Activated T-cell treated with anti-CD3 and anti-CD28 coated beads, Interleukin-2, amount 50 U/mL, for 4 hours (primary cell): Measurements from ENCODE around the gene HINT3. TPM values are rescaled to one million over a fixed set of nuclear protein-coding genes. Genes with fewer than 3 reads are reported as not detected.
"Not testable (repeated sequence)": the region's sequence is repeated elsewhere in the genome, so short reads cannot be mapped to it uniquely, and the experiment has no call there.

ENCODE experiments used
- ATAC-seq, 2 donors: fragments of 200-7000 bp; cut with Tn5 transposase; one replicate each; pipeline ENCODE4 v1.10.0; 2021
- DNase-seq: peaks from one replicate; pipeline ENCODE4 v3.0.0-alpha.2; 2020
- H3K27me3 Mint-ChIP-seq: one replicate; pipeline ENCODE4 v1.8.0; 2021; ENCODE audit warnings: low read depth, mixed read lengths
- H3K36me3 Mint-ChIP-seq: one replicate; pipeline ENCODE4 v1.8.0; 2022; ENCODE audit warnings: mixed read lengths; ENCODE audit not compliant: insufficient read depth
- H3K4me1 Mint-ChIP-seq: one replicate; pipeline ENCODE4 v1.8.0; 2021; ENCODE audit warnings: low read depth, mixed read lengths
- H3K4me3 Mint-ChIP-seq: one replicate; pipeline ENCODE4 v1.8.0; 2021; ENCODE audit warnings: mild to moderate bottlenecking, moderate library complexity, mixed read lengths
- H3K9me3 Mint-ChIP-seq: one replicate; pipeline ENCODE4 v1.8.0; 2021; ENCODE audit warnings: mixed read lengths
- total RNA-seq, 3 donors: library from RNA; stranded (reverse); gene quantifications; one replicate each; pipeline ENCODE4 v1.2.1, GENCODE V29; 2021

HINT3 gene
- total RNA-seq, 3 donors from 2014 or later: 12.8 to 13.9 (median 13.7) TPM

DNA sequence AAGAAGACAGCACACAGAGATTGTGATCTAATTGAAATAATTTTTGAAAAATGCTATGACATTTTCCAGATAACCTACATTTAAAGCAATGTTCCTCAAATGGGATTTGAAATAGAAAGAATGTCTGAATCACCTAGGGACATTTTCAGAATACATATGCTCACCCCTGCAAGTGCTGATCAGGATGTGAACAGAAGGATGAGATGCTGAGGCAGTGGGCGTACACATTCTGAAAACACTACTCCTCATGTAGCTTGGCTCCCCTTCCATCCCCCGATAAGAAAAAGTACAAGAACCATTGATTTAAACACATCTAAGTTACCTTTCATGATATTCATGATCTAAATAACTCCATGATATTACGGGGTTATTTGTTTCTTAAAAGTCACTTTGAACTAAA, 29.9 kb upstream of the HINT3 start:
- H3K9me3 Mint-ChIP-seq: no peaks in the 10 kb centered on the region
- peaks cover 60% of the 10 kb centered on the region for H3K36me3 Mint-ChIP-seq
- ATAC-seq: no peak
- H3K4me1 Mint-ChIP-seq: peaks cover 20% of the 10 kb centered on the region
- DNase-seq: no peak
- no peak overlapping the region for H3K4me3 Mint-ChIP-seq
- no peaks in the 10 kb centered on the region for H3K27me3 Mint-ChIP-seq

DNA sequence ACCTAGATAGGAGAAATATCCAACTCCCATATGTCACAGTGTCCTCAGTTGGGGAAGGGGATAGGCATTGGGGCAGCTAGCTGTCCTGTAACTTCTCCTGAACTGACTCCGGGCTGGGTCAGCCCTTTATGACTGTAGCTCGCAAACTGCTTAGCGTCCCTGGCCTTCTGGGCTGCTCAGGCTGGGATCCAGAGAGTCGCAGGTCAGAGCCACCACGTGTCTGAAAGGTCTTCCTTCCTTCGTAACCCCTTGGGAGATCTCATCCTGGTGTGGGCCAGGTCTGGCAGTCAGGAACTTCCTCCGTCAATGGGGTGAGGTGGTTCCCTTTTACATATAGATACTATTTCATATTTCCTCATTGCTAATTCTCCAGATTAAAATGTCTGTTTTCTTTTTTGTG, 28.8 kb upstream of the HINT3 start:
- Mint-ChIP-seq H3K27me3 (no peaks in the 10 kb centered on the region), H3K36me3 (peaks cover 55% of the 10 kb centered on the region), H3K9me3 (no peaks in the 10 kb centered on the region), H3K4me1 (peaks cover 23% of the 10 kb centered on the region), H3K4me3 (no peak overlapping the region)
- ATAC-seq (no peak), DNase-seq (no peak)

DNA sequence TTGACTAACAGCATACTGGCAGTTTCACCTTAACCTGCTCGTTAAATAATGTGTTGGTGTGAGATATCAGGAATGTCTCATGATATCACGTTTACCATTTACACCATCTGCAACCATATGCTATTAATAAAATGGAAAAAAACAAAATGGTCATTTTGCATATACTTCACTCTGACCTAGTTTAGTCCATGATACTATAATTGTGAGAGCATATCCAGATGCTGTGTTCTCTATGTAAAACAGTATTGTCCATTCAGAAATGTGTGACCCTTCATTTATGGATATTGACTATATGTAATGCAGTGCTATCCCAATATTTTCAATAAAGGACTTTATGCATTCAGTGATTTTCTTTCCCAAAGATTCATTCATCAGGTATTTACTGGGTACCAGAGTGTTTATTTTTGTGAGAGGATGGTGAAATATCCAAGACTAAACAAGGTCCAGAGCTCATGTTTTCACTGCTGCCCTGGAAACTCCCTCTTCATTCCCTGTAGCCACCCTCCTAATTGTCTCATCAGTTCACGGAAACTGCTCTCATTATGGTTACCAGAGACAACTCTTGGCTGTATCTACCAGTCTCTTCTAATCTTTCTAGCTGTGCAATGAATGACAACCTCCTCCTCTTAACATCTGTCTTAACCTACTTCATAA, 25.7 kb upstream of the HINT3 start:
- Mint-ChIP-seq H3K36me3 (peaks cover 34% of the 10 kb centered on the region), H3K27me3 (no peaks in the 10 kb centered on the region), H3K9me3 (no peaks in the 10 kb centered on the region), H3K4me3 (no peak overlapping the region), H3K4me1 (peaks cover 12% of the 10 kb centered on the region)
- ATAC-seq (no peak), DNase-seq (no peak)

DNA sequence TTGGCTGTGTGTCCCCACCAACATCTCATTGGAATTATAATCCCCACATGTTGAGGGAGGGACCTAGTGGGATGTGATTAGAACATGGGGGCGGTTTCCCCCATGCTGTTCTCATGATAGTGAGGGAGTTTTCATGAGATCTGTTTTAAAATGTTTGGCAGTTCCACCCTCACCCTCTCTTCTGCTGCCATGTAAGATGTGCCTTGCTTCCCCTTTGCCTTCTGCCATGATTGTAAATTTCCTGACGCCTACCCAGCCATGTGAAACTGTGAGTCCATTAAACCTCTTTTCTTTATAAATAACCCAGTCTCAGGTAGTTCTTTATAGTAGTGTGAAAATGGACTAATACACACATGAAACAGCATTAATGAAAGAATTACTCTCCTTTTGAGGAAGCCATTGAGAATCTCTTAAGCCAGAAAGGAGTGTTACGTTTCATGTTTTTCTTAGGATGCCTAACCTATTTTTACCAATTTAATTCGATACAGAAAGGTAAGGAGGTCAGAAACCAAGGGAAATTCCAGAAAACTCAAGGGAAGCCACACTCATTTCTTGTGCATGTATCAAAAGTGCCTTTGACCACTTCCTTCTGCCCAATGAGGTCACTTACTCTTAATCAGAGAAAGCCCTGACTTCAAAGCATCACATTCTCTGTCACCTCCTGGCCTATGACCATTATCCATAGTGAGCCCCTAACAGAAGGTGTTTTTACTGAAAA, 24.7 kb upstream of the HINT3 start:
- H3K4me1 Mint-ChIP-seq: peaks cover 7% of the 10 kb centered on the region
- DNase-seq: no peak
- no peak overlapping the region for H3K4me3 Mint-ChIP-seq
- peak in 1 of 2 donors; percentile 54 for ATAC-seq
- H3K9me3 Mint-ChIP-seq: no peaks in the 10 kb centered on the region
- no peaks in the 10 kb centered on the region for H3K27me3 Mint-ChIP-seq
- peaks cover 31% of the 10 kb centered on the region for H3K36me3 Mint-ChIP-seq

DNA sequence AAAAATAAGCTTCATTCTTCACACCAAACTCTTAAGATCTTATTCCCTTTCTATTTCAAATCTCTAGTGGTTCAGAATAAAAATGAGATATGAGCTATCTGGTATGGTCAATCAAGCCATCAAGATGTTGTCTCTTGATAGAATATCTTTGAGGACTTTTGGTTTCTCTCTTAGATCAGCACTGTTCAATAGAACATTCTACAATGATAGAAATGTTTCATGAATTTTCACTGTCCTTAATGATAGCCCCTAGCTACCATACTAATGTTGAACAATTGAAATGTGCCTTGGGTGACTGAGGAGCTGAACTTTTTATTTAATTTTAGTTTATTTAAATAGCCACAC, 24.1 kb upstream of the HINT3 start:
- ATAC-seq: no peak
- Mint-ChIP-seq H3K27me3 (no peaks in the 10 kb centered on the region), H3K36me3 (peaks cover 30% of the 10 kb centered on the region)

DNA sequence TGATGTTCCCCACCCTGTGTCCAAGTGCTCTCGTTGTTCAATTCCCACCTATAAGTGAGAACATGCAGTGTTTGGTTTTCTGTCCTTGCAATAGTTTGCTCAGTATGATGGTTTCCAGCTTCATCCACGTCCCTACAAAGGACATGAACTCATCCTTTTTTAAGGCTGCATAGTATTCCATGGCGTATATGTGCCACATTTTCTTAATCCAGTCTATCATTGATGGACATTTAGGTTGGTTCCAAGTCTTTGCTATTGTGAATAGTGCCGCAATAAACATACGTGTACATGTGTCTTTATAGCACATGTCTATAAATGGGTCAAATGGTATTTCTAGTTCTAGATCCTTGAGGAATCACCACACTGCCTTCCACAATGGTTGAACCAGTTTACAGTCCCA, 21.1 kb upstream of the HINT3 start:
- H3K27me3 Mint-ChIP-seq, DNase-seq, H3K4me3 Mint-ChIP-seq, H3K9me3 Mint-ChIP-seq, ATAC-seq, H3K4me1 Mint-ChIP-seq: not testable (repeated sequence)
- peaks cover 13% of the 10 kb centered on the region for H3K36me3 Mint-ChIP-seq

More for the DNA sequence above, 24.1 kb upstream of the HINT3 start:
- Mint-ChIP-seq H3K9me3 (no peaks in the 10 kb centered on the region), H3K4me1 (peaks cover 7% of the 10 kb centered on the region), H3K4me3 (no peak overlapping the region)
- DNase-seq: no peak

DNA sequence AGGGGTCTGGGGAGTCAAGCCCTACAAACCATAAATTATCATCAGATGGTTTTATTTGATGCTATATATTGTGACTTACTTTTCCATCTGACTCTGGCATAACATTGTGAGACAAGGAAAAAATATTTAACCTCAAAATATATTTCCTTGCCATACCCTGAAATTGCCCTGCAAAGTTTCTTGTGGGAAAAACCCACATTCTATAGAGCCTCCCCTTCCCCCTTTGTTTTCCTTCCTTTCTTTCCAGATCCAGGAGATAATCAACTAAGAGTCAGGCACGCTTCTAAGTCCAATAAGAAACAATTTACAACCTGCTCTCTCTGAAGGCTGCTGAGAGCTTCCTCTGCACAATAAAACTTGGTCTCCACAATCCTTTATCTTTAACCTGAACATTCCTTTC, 17.5 kb upstream of the HINT3 start:
- Mint-ChIP-seq H3K4me1 (peaks cover 3% of the 10 kb centered on the region), H3K9me3 (no peaks in the 10 kb centered on the region), H3K27me3 (peaks cover 7% of the 10 kb centered on the region), H3K36me3 (no peaks in the 10 kb centered on the region), H3K4me3 (no peak overlapping the region)
- ATAC-seq (no peak), DNase-seq (no peak)

DNA sequence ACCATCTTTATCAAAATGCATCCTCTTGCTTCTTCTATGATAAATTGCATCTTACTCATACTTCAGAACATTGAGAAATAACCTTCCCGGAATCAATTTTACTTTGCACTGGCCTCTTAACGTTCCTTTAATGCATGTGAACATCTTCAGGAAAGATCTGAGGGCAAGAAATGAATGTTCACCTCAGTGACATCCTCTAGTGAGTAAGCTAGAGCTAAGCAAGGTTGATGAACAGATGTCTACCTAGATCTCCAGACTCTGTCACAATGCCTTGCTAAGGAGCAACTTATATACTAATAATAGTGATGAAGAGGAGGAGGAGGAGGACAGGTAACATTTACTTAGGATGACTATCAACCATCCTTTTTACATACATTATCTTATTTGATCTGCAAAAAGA, 16.8 kb upstream of the HINT3 start:
- Mint-ChIP-seq H3K4me1 (peaks cover 3% of the 10 kb centered on the region), H3K4me3 (no peak overlapping the region), H3K36me3 (no peaks in the 10 kb centered on the region), H3K9me3 (no peaks in the 10 kb centered on the region), H3K27me3 (peaks cover 7% of the 10 kb centered on the region)
- ATAC-seq (peak in 1 of 2 donors; percentile 37), DNase-seq (no peak)

DNA sequence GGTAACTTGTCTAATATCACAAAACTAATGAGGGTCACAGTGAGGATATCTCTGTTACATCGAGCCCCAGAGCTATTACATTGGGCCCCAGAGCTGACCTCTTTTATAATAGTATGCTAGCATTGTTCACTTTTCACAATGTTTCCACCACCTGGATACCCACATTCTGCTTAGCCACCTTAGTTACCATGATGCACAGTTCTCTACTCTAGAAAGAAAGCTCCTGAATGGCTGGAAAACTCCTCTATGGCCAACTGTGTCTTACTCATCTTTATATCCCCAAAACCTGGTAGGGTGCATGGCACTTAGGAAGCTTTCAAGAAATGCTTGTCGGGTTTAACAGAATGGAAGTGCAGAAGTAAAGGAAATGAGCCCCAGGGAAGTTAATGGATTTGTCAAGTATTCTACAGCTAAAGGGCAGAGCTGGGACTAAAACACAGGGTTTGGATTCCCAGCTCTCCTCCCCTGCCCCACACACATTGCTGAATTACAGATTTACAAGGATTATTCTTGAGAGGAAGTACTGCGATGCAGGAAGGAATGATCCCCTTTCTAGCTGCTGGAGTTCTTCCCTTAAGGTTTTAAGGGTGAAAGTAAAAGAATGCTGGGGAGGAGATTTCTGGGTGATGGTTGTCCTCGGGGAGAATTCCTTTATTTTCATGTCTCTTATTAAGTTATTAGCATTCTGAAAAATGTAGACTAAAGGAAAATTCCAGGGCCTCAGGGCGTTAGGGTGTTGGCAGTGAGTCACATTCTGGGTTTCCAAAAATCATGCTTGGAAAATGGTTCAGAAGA, 16.1 kb upstream of the HINT3 start:
- H3K36me3 Mint-ChIP-seq: no peaks in the 10 kb centered on the region
- no peak for DNase-seq
- peaks cover 7% of the 10 kb centered on the region for H3K27me3 Mint-ChIP-seq
- no peak overlapping the region for H3K4me3 Mint-ChIP-seq
- H3K4me1 Mint-ChIP-seq: peaks cover 3% of the 10 kb centered on the region
- ATAC-seq: no peak
- H3K9me3 Mint-ChIP-seq: no peaks in the 10 kb centered on the region

DNA sequence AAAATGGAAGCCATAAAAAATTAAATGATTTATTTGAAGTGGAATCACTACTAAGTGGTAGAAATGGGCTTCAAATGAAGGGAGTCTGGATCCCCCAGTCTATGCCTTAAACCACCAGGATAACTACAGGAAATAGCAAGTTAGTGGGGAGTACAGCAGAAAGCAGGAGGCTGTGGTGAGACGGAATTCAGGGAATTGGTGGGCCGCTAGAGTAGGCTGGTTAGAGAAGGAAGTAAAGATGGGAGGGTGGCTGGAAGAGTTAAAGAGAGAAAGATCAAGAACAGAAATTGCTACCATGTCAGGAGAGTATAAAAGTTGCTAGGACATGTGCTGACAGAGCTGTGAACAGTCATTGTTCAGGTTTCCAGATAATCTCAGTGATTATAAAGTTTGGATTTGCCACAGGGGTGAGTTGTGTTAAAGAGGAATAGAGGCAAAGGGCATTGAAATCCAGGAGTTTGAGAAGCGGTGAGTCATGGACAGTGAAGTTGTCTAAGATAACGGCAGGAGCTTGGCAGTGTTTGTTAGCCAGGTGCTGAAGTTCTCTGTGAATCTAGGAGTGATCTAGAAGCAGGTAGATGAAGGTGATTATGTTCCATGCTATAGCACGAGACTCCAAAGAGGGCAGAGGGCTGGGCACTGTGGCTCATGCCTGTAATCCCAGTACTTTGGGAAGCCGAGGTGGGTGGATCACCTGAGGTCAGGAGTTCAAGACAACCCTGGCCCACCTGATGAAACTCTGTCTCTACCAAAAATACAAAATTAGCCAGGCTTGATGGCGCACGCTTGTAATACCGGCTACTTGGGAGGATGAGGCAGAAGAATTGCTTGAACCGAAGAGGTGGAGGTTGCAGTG, 13.7 kb upstream of the HINT3 start:
- Mint-ChIP-seq H3K36me3 (no peaks in the 10 kb centered on the region), H3K27me3 (peaks cover 7% of the 10 kb centered on the region), H3K4me1 (peaks cover 3% of the 10 kb centered on the region), H3K4me3 (no peak overlapping the region), H3K9me3 (no peaks in the 10 kb centered on the region)
- DNase-seq (no peak), ATAC-seq (no peak)

DNA sequence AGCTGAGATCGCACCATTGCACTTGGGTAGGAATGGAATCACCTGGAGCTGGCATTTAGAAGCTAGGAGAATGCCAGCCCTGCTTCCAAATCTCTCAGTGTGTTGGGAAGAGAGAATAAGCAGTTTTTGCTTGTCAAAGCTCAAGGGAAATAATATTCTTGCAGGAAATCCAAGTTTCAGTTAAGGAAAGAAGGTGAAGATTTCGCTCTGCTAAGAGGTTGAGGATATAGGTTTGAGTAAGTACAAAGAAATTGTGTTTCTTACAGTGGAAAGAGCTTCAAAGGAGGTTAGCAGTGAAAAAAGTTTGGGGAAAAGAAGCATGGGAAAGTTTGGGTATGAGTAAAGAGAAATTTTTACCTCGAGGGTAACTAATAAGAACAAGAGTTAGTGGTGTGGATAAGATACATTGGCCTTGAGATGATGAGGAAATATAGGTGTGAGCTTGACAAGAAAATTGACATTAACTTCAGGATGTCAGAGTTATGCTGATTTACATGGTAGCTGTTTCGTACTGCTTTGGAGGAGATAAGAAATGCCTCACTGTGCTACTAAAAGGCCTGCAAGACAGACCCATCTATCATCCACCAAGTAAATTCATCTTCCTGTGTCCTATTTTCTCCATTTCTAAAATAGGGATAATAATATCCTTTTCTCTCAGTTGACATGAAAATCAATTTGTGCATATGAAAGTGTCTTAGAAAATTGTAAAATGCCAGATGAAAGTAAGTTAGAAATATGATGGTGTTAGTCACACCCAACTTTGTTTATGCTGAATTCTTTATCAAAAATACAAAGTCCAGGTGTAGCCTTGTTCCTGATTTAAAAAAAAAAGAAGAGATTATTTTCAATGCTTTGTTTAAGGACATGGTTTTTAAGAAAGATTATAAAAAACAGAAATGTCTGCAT, 12.8 kb upstream of the HINT3 start:
- Mint-ChIP-seq H3K27me3 (peaks cover 7% of the 10 kb centered on the region), H3K4me3 (no peak overlapping the region), H3K4me1 (peaks cover 3% of the 10 kb centered on the region), H3K9me3 (no peaks in the 10 kb centered on the region), H3K36me3 (no peaks in the 10 kb centered on the region)
- DNase-seq (no peak), ATAC-seq (no peak)

DNA sequence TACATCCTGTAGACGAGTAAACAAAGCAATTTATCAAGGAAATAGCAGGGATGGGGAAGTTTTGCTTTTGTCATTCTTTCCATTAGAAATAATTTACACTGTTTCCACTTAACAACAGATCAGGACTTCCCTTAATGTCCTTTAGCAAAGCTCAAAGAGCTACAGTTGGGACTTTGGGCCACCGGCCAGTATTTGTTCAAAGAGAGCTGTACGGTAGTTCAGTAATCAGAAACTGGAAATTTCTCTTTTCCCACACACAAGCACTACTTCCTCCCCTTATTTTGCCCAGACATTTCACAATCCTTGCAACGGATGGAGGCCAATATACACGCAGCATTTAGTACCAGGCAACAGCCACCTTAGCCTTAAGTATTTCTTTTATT, 12.1 kb upstream of the HINT3 start:
- H3K4me3 Mint-ChIP-seq: no peak overlapping the region
- peaks cover 7% of the 10 kb centered on the region for H3K27me3 Mint-ChIP-seq
- no peak for DNase-seq
- H3K36me3 Mint-ChIP-seq: no peaks in the 10 kb centered on the region
- ATAC-seq: no peak
- H3K9me3 Mint-ChIP-seq: no peaks in the 10 kb centered on the region
- peaks cover 3% of the 10 kb centered on the region for H3K4me1 Mint-ChIP-seq

DNA sequence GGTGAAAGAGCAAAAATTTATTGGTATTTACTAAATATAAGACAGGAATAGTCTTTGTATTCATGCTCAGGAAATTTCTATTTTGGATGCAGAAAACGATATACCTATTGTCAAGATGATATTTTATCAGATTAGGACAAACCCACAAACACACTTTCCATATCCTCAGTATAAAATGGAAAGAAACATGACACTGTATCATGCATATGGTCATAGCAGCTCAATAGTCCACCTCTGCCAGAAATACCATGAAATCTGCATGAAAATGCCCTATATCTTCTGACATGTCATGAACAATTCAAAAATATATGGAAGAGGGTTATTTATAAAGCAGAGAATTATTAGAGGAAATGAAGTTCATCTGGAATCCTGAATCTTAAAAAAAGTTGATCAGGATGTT, 11.7 kb upstream of the HINT3 start:
- Mint-ChIP-seq H3K4me1 (peaks cover 3% of the 10 kb centered on the region), H3K9me3 (no peaks in the 10 kb centered on the region), H3K4me3 (no peak overlapping the region), H3K27me3 (peaks cover 9% of the 10 kb centered on the region), H3K36me3 (no peaks in the 10 kb centered on the region)
- DNase-seq (no peak), ATAC-seq (no peak)
